Measurements from ENCODE around the gene ALG3.

ALG3 gene

DNA sequence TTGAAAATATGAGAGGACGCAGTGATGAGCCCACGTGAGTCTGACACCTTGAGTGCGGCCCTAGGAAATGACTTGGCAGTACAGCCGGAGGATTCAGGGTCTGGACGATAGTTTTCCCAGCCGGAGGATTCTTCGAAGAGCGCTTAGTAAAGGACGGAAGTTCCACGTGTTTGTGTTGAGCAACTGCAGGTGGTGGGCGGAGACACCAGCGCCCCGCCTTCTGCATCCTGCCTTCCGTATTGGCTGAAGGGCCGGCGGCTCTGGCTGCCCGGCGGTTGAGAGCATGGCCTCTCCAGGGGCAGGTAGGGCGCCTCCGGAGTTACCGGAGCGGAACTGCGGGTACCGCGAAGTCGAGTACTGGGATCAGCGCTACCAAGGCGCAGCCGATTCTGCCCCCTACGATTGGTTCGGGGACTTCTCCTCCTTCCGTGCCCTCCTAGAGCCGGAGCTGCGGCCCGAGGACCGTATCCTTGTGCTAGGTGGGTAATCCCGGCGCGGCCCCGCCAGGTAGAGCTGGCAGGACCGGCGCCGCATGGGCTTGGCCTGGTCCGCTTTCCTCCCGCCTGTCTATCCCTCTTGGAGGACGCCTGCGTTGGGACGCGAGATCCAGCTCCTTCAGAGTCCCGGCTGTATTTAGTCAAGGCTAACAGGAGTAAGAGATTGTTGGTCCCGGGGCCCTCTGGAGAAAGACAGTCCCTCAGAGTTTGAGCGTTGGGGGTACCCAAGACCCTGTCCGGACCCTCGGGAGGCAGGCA is 827 bp upstream of the ALG3 start, which contains the start of gene EEF1AKMT4:
TSS of gene EEF1AKMT4 (plus strand) at position 261 of the 755 bp plus-strand sequence. CDS start at position 284, 23 bp downstream.
- peak; percentile 100 for DNase-seq
- Histone ChIP-seq H3K4me1 (ENCODE audit: low read length) (no peaks in the 10 kb centered on the region), H3K9me2 (replicated peaks; ENCODE audit: insufficient read depth, low read length) (no peaks in the 10 kb centered on the region), H3K9me3 (replicated peaks; ENCODE audit: insufficient read depth, low read length) (no peaks in the 10 kb centered on the region), H3K27me3 (replicated peaks; ENCODE audit: insufficient read depth, low read length) (no peaks in the 10 kb centered on the region), H3K36me3 (replicated peaks; ENCODE audit: insufficient read depth, low read length) (no peaks in the 10 kb centered on the region), H3K4me3 (ENCODE audit: low read length) (peak within 1 kb of the TSS; percentile 99), H3K9ac (ENCODE audit: low read length) (peak within 1 kb of the TSS; percentile 94), H2AFZ (ENCODE audit: low read length) (peak within 1 kb of the TSS; percentile 98), H3K79me2 (ENCODE audit: low read length) (peaks cover 32% of the 10 kb centered on the region), H3K27ac (ENCODE audit: low read length) (peak within 1 kb of the TSS; percentile 86), H3F3A (ENCODE audit: insufficient read depth, low read length) (peaks cover 14% of the 10 kb centered on the region), H4K20me1 (ENCODE audit: insufficient read depth, low read length) (no peaks in the 10 kb centered on the region), H3K4me2 (ENCODE audit: low read depth, low read length) (peak within 1 kb of the TSS; percentile 98)
- TF ChIP-seq, protein P1, sequence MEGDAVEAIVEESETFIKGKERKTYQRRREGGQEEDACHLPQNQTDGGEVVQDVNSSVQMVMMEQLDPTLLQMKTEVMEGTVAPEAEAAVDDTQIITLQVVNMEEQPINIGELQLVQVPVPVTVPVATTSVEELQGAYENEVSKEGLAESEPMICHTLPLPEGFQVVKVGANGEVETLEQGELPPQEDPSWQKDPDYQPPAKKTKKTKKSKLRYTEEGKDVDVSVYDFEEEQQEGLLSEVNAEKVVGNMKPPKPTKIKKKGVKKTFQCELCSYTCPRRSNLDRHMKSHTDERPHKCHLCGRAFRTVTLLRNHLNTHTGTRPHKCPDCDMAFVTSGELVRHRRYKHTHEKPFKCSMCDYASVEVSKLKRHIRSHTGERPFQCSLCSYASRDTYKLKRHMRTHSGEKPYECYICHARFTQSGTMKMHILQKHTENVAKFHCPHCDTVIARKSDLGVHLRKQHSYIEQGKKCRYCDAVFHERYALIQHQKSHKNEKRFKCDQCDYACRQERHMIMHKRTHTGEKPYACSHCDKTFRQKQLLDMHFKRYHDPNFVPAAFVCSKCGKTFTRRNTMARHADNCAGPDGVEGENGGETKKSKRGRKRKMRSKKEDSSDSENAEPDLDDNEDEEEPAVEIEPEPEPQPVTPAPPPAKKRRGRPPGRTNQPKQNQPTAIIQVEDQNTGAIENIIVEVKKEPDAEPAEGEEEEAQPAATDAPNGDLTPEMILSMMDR (IDR thresholded peaks at IDR 0.05; ENCODE audit: low read length): peak; percentile 87
- TF ChIP-seq EZH2 (optimal IDR thresholded peaks at IDR 0.05; ENCODE audit: low read depth, low read length): no peak

DNA sequence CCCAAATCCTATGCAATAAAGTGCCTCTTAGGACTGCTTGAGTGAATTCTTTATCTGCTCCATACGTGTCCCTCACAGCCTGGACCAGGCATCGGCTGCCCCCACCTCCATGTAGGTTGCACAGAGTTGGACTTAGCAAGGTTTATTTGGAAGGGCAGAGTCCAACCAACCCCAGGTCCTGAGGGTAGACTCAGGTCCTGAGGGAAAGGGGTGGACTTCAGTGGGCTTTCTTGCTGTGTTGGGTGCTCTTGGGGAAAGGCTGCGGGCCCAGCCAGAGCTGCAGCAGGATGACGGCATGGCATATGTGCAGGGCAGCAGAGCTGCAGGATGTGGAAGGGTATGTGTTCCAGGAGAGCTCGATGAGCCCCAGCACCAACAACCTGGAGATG is 6.5 kb downstream of the ALG3 start:
- Histone ChIP-seq H3K79me2 (ENCODE audit: low read length) (peaks cover 12% of the 10 kb centered on the region; the same call in 1 of the 2 replicates), H3K9me3 (replicated peaks; ENCODE audit: insufficient read depth, low read length) (no peaks in the 10 kb centered on the region), H3K4me2 (ENCODE audit: low read depth, low read length) (no peak overlapping the region), H3K9me2 (replicated peaks; ENCODE audit: insufficient read depth, low read length) (no peaks in the 10 kb centered on the region), H2AFZ (ENCODE audit: low read length) (no peak overlapping the region), H4K20me1 (ENCODE audit: insufficient read depth, low read length) (no peaks in the 10 kb centered on the region), H3K36me3 (replicated peaks; ENCODE audit: insufficient read depth, low read length) (0 out of 2 replicates have a peak, but pooled peaks cover 14% of the 10 kb centered on the region), H3K9ac (ENCODE audit: low read length) (no peak overlapping the region), H3K27me3 (replicated peaks; ENCODE audit: insufficient read depth, low read length) (0 out of 2 replicates have a peak, but pooled peaks cover 4% of the 10 kb centered on the region), H3F3A (ENCODE audit: insufficient read depth, low read length) (no peaks in the 10 kb centered on the region), H3K4me3 (ENCODE audit: low read length) (no peak overlapping the region), H3K27ac (ENCODE audit: low read length) (no peak overlapping the region), H3K4me1 (ENCODE audit: low read length) (no peaks in the 10 kb centered on the region)
- DNase-seq: no peak
- TF ChIP-seq, protein P1 (IDR thresholded peaks at IDR 0.05; ENCODE audit: low read length): no peak
- no peak for TF ChIP-seq EZH2 (optimal IDR thresholded peaks at IDR 0.05; ENCODE audit: low read depth, low read length)
- TF ChIP-seq EZH2phosphoT487 (IDR thresholded peaks at IDR 0.05; ENCODE audit: low read length): no peak

DNA sequence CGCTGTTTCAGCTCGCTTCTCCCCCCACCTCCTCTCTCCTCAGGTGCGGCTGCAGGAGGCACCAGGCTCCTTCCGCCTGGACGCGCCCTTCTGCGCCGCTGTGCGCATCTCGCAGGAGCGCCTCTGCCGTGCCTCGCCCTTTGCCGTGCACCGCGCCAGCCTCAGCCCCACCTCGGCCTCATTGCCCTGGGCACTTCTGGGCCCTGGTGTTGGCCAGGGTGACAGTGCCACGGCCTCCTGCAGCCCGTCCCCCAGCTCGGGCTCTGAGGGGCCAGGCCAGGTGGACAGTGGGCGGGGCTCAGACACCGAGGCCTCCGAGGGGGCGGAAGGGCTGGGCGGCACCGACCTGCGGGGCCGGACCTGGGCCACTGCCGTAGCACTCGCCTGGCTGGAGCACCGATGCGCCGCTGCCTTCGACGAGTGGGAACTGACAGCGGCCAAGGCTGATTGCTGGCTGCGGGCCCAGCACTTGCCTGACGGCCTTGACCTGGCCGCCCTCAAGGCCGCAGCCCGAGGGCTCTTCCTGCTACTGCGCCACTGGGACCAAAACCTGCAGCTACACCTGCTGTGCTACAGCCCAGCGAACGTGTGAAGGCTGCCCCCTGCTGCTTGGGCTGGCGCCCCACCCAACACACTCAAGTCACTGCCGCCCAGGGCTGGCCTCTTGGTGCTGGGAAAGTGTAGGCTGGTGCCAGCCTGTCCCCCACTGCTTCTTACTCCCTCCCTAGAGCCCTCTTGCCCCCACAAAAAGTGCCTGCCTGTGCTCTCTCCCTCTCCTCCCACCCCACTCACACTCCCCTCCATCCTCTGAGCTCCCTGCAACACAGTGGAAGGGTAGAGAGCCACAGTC is 7.1 kb downstream of the ALG3 start:
- Histone ChIP-seq H4K20me1 (ENCODE audit: insufficient read depth, low read length) (no peaks in the 10 kb centered on the region), H3K4me3 (ENCODE audit: low read length) (no peak overlapping the region), H3K4me1 (ENCODE audit: low read length) (no peaks in the 10 kb centered on the region), H3K9me3 (replicated peaks; ENCODE audit: insufficient read depth, low read length) (no peaks in the 10 kb centered on the region), H3K4me2 (ENCODE audit: low read depth, low read length) (no peak overlapping the region), H3K27me3 (replicated peaks; ENCODE audit: insufficient read depth, low read length) (0 out of 2 replicates have a peak, but pooled peaks cover 4% of the 10 kb centered on the region), H3K79me2 (ENCODE audit: low read length) (0 out of 2 replicates have a peak, but pooled peaks cover 7% of the 10 kb centered on the region), H3K9ac (ENCODE audit: low read length) (no peak overlapping the region), H3K36me3 (replicated peaks; ENCODE audit: insufficient read depth, low read length) (0 out of 2 replicates have a peak, but pooled peaks cover 14% of the 10 kb centered on the region), H3F3A (ENCODE audit: insufficient read depth, low read length) (no peaks in the 10 kb centered on the region), H3K9me2 (replicated peaks; ENCODE audit: insufficient read depth, low read length) (no peaks in the 10 kb centered on the region), H3K27ac (ENCODE audit: low read length) (no peak overlapping the region), H2AFZ (ENCODE audit: low read length) (no peak overlapping the region)
- no peak for DNase-seq
- TF ChIP-seq, protein P1 (IDR thresholded peaks at IDR 0.05; ENCODE audit: low read length): no peak
- TF ChIP-seq EZH2 (optimal IDR thresholded peaks at IDR 0.05; ENCODE audit: low read depth, low read length): no peak
- no peak for TF ChIP-seq EZH2phosphoT487 (IDR thresholded peaks at IDR 0.05; ENCODE audit: low read length)

All from MM.1S (cell line).